ENCODE measurements around the gene ECD.

- no peak for TF ChIP-seq CTCF (conservative IDR thresholded peaks at IDR 0.05; ENCODE audit: low read length)
- no peak for TF ChIP-seq EZH2phosphoT487 (IDR thresholded peaks at IDR 0.05; ENCODE audit: borderline replicate concordance)
Observed at GRCh38 chr10:73131301-73131700, 36.5 kb downstream of the ECD start.

Data from Loucy (cell line).